ENCODE data around the gene TMEM72. TPM values are rescaled to one million over a fixed set of nuclear protein-coding genes. Genes with fewer than 3 reads are reported as not detected.

TMEM72 gene
- total and polyA plus RNA-seq, 2 experiments from 2014 or later: 1.3 to 2.3 TPM

- no peak overlapping the region for H3K27ac ChIP-seq
- no peak for TF ChIP-seq CTCF (IDR thresholded peaks at IDR 0.05; ENCODE audit: low read depth, low read length)
- DNase-seq (ENCODE audit: low read depth in 1 of 2, low spot score in 1 of 2): no peak
- H3K27me3 ChIP-seq: no peaks in the 10 kb centered on the region
- no peaks in the 10 kb centered on the region for H3K36me3 ChIP-seq
- H3K4me1 ChIP-seq (ENCODE audit: low read depth): no peaks in the 10 kb centered on the region
- no peak overlapping the region for H3K4me3 ChIP-seq
- no peaks in the 10 kb centered on the region for H3K9me3 ChIP-seq (ENCODE audit: low read depth)
Observed at GRCh38 chr10:44890696-44891563, 20.2 kb upstream of the TMEM72 start.

DNA sequence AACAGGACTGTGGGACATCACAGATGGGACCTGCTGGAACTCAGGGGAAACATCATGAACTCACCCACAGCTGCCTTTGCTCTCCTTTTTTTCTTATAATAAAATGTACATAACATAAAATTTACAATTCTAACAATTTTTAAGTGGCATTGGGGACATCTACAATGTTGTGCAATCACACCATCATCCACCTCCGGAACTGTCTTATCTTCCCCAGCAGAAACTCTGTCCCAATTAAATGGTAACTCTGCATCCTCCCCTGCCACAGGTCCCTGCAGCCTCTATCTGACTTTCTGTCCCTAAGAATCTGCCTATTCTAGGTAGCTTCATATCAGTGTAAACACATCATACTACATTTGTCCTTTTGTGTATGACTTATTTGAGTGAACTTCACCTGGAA lies 19.4 kb upstream of the TMEM72 start:
- Histone ChIP-seq H3K4me3 (no peak overlapping the region), H3K9me3 (ENCODE audit: low read depth) (no peaks in the 10 kb centered on the region), H3K4me1 (ENCODE audit: low read depth) (no peaks in the 10 kb centered on the region), H3K27me3 (no peaks in the 10 kb centered on the region), H3K27ac (no peak overlapping the region), H3K36me3 (no peaks in the 10 kb centered on the region)
- no peak for TF ChIP-seq CTCF (IDR thresholded peaks at IDR 0.05; ENCODE audit: low read depth, low read length)
- no peak for DNase-seq (ENCODE audit: low read depth in 1 of 2, low spot score in 1 of 2)

- no peaks in the 10 kb centered on the region for H3K4me1 ChIP-seq (ENCODE audit: low read depth)
- no peak for DNase-seq (ENCODE audit: low read depth in 1 of 2, low spot score in 1 of 2)
- no peak overlapping the region for H3K4me3 ChIP-seq
- H3K27ac ChIP-seq: no peak overlapping the region
- H3K9me3 ChIP-seq (ENCODE audit: low read depth): no peaks in the 10 kb centered on the region
- H3K36me3 ChIP-seq: no peaks in the 10 kb centered on the region
- H3K27me3 ChIP-seq: no peaks in the 10 kb centered on the region
- TF ChIP-seq CTCF (IDR thresholded peaks at IDR 0.05; ENCODE audit: low read depth, low read length): no peak
Observed at GRCh38 chr10:44893604-44894468, 17.3 kb upstream of the TMEM72 start.

- no peak overlapping the region for H3K27ac ChIP-seq
- DNase-seq (ENCODE audit: low read depth in 1 of 2, low spot score in 1 of 2): no peak
- H3K4me3 ChIP-seq: no peak overlapping the region
- no peaks in the 10 kb centered on the region for H3K4me1 ChIP-seq (ENCODE audit: low read depth)
- no peaks in the 10 kb centered on the region for H3K36me3 ChIP-seq
- H3K27me3 ChIP-seq: no peaks in the 10 kb centered on the region
- no peak for TF ChIP-seq CTCF (IDR thresholded peaks at IDR 0.05; ENCODE audit: low read depth, low read length)
- H3K9me3 ChIP-seq (ENCODE audit: low read depth): no peaks in the 10 kb centered on the region
Observed at GRCh38 chr10:44894691-44895090, 16.4 kb upstream of the TMEM72 start.

GRCh38 chr10:44895280-44895679 lies 15.9 kb upstream of the TMEM72 start:
- no peaks in the 10 kb centered on the region for H3K4me1 ChIP-seq (ENCODE audit: low read depth)
- no peak overlapping the region for H3K4me3 ChIP-seq
- no peaks in the 10 kb centered on the region for H3K27me3 ChIP-seq
- no peak for DNase-seq (ENCODE audit: low read depth in 1 of 2, low spot score in 1 of 2)
- H3K9me3 ChIP-seq (ENCODE audit: low read depth): no peaks in the 10 kb centered on the region
- no peaks in the 10 kb centered on the region for H3K36me3 ChIP-seq
- no peak for TF ChIP-seq CTCF (IDR thresholded peaks at IDR 0.05; ENCODE audit: low read depth, low read length)
- H3K27ac ChIP-seq: no peak overlapping the region
